HL-60 (cell line): ENCODE results near the gene IKZF3.

Experiments used
- CTCF ChIP-seq: IDR thresholded peaks from one replicate; pipeline ENCODE4 v1.5.1; 2011; ENCODE audit warnings: low read length, control low read depth, inconsistent platforms; ENCODE audit not compliant: insufficient read depth
- GABPA ChIP-seq: IDR thresholded peaks from 2 replicates; pipeline ENCODE4 v1.6.1; 2012; ENCODE audit warnings: low read depth
- POLR2AphosphoS5 ChIP-seq: IDR thresholded peaks from 2 replicates; pipeline ENCODE4 v1.6.1; 2012; ENCODE audit warnings: low read depth

DNA sequence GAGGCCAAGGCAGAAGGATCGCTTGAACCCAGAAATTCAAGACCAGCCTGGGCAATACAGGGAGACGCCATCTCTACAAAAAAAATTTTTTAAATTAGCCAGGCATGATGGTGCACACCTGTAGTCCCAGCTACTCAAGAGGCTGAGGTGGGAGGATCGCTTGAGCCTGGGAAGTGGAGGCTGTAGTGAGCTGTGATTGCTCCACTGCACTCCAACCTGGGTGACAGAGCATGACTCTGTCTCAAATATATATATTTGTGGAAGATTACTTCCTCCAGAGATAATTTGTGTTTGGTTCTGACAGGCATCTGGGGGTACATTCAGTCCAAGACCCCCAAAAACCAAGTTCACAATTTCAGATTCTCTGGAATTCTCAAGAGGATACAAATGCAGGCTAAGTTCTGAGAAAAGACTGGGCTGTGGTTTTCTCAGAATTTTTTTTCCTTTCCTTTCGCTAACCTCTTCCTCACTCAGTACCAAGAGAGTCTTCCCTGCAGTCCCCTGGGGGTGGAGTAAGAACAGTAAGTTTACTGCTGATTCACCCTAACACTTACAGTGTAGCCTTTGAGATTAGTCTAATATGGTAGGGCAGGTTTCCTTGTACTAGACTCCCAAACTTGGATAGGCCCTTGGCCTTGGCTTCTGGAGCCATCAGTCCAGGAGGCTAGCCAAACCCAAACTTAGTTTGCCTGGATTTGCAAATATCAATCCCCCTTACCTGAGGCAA lies 39.2 kb upstream of the IKZF3 start:
- TF ChIP-seq POLR2AphosphoS5 (no peak), CTCF (no peak), GABPA (no peak)
